Activated CD4-positive, alpha-beta T cell treated with anti-CD3 and anti-CD28 coated beads for 4 hours (primary cell): ENCODE data around the gene MAN2A2.
"Not testable (repeated sequence)": the region's sequence is repeated elsewhere in the genome, so short reads cannot be mapped to it uniquely, and the experiment has no call there.

ENCODE experiments used
- DNase-seq, 2 donors: peaks; one replicate each; pipeline ENCODE4 v3.0.0-alpha.2; 2020

The MAN2A2 gene

DNA sequence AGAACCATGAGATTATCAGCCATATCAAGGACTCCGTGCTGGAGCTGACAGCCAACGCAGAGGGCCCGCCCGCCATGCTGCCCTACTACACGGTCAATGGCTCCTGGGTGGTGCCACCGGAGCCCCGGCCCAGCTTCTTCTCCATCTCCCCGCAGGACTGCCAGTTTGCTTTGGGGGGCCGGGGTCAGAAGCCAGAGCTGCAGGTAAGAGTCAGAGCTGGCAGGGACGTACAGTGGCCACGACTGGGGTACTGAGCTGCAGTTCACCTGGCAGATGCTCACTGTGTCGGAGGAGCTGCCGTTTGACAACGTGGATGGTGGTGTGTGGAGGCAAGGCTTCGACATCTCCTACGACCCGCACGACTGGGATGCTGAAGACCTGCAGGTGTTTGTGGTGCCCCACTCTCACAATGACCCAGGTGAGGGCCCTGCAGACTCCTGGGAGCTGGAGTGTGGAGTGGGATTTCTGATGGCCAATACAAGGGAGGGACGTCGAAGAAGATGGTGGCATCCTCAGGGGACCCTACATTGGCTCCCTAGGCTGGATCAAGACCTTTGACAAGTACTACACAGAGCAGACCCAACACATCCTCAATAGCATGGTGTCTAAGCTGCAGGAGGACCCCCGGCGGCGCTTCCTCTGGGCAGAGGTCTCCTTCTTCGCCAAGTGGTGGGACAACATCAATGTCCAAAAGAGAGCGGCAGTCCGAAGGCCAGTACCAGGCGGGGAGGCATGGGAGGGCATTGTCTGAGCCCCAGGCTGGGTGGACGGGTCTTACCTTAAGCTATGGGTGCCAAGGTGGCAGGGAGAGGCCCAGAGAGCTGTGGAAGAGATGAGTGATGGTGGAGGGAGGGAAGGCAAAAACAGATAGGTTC, 2.4 kb downstream of the MAN2A2 start:
- DNase-seq: no peak

GRCh38 chr15:90906181-90906849, 3.2 kb downstream of the MAN2A2 start:
- no peak for DNase-seq

DNA sequence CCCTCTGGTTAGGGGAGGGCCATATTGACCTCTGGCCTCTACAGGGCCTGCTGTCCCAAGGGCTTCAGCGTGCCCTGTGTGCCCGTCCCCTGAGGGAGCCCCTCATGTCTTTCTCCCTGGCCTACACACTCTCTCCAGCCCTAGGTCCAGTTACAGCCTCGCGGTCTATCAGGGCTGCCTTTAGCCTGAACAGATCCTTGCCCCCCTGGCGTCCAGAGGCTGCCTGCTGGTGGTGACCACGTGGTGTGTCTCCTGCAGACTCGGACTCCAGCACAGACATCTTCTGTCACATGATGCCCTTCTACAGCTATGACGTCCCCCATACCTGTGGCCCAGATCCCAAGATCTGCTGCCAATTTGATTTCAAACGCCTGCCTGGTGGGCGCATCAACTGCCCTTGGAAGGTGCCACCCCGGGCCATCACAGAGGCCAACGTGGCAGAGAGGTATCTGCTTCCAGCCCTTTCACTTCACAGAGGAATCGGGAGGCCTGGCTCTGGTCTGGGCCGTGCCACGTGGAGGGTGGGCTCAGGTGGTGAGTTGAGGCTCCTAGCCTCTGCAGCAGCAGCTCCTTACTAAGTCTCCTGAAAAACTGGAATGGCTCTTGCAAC, 4.1 kb downstream of the MAN2A2 start:
- DNase-seq: no peak

DNA sequence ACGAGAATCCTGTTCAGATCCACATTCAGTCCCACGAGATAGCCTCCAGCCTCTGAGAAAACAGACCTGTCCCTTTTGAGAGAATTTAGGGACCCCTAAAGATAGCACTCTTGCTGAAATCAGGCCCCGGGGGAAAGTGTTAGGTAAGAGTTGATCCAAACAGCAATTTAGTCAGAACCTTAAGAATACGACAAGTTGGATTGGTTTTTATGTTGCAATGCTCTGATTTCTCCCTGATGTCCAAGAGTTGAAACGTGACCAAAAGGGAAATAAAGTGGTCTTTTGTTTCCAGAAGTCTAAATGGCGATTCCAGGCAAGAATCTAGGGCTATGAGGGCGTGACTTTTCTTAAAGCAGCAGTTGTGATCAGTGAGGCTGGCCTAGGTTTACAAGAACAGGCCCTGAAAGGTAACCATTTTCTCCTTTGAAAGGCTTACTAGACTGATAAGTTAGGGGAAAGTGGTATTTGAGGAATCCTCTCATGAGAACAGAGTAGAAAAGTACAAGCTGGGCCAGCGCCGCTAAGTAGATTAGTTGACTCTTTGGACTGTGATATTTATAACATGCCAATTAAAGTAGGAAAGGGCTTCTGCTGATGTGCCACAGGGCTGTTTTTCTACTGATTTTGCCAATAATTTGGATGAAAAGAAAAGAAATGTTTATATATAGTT, 4.9 kb downstream of the MAN2A2 start:
- no peak for DNase-seq

GRCh38 chr15:90909449-90909848, 6.3 kb downstream of the MAN2A2 start:
- DNase-seq: not testable (repeated sequence)

- no peak for DNase-seq
These were observed 6.9 kb downstream of the MAN2A2 start for GRCh38 chr15:90909976-90910375.

DNA sequence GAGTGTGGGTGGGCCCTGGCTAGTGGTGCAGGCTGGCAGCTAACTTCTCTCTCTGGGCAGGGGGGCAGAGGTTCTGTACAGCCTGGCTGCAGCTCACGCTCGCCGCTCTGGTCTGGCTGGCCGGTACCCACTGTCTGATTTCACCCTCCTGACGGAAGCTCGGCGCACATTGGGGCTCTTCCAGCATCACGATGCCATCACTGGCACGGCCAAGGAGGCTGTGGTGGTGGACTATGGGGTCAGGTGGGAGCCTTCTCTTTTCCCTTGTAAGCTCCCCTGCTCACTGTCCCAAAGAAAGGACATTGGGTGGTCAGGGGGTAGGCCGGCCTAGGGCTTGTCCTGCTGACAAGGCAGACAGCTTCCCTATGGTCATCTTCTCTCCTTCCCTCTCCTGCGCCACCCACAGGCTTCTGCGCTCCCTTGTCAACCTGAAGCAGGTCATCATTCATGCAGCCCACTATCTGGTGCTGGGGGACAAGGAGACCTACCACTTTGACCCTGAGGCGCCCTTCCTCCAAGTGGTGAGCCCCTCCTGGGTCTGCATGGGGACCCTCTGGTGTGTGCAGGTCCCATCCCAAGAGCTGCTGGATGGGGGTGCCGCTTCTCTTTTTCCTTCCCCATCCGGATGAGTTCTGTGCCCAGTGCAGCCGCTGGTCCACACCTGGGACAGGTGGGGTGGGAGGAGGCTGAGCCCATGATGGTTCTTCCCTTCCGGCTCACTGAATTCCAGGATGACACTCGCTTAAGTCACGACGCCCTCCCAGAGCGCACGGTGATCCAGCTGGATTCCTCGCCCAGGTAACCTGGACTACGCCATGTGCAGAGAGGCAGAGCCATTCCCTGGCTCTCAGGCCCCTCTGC, 7.6 kb downstream of the MAN2A2 start:
- no peak for DNase-seq

GRCh38 chr15:90911302-90911623, 8.2 kb downstream of the MAN2A2 start:
- no peak for DNase-seq

GRCh38 chr15:90911906-90912769, 9.0 kb downstream of the MAN2A2 start:
- no peak for DNase-seq

DNA sequence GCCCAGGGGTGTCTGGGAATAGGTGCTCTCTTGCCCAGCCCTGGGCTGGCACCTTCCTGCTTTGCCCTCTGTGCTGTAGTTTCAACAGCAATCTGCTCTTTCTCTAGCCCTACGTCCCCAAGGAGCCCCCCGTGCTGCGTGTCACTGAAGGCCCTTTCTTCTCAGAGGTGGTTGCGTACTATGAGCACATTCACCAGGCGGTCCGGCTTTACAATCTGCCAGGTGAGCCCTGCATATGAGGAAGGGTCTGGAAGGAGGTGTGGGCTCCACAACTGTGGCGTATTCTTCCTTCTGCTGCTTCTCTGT, 9.6 kb downstream of the MAN2A2 start:
- DNase-seq: no peak

- no peak for DNase-seq
These were observed 10.4 kb downstream of the MAN2A2 start for GRCh38 chr15:90913398-90913944.

GRCh38 chr15:90914305-90915080, 11.4 kb downstream of the MAN2A2 start:
- no peak for DNase-seq

- no peak for DNase-seq
These were observed 12.2 kb downstream of the MAN2A2 start for GRCh38 chr15:90915216-90915807.

GRCh38 chr15:90915808-90916440, 12.8 kb downstream of the MAN2A2 start:
- DNase-seq: no peak

DNA sequence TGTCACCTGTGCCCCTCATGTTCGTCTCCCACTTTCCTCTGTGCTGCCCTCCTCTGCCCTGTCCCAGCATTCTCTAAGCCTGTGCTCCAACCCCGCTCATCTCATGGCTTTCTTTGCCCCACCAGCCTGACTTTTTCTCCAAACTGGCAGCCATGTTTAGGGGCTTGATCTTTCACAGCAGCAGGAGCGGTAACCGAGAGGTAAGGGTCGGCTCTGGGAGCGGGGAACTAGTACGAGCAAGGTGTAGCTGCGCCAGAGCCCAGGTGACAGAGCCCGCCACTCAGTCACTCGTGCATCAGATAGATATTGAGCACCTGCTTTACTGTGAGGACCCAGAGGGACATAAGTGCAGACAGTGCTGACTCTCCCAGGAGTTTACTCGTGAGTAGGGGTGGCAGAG, 13.4 kb downstream of the MAN2A2 start:
- DNase-seq: no peak

DNA sequence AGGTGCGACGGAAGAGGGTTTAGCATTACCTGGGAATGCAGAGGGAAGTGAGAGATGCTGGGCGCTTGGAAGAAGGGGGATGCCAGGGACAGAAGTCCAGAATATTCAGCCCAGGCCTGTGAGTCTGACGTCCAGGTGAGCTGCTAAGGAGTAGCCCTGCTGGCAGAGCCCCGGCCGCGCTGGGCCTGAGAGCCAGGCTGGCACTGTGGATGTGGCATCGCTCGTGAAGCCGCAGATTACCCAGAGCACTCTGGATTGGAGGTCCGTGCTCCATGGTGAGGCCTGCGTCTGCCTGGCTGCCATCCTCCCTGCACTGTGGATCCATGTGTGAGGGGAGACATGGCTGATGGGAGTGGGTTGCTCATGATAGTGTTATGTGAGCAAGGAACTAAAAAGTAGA, 14.5 kb downstream of the MAN2A2 start:
- DNase-seq: no peak

DNA sequence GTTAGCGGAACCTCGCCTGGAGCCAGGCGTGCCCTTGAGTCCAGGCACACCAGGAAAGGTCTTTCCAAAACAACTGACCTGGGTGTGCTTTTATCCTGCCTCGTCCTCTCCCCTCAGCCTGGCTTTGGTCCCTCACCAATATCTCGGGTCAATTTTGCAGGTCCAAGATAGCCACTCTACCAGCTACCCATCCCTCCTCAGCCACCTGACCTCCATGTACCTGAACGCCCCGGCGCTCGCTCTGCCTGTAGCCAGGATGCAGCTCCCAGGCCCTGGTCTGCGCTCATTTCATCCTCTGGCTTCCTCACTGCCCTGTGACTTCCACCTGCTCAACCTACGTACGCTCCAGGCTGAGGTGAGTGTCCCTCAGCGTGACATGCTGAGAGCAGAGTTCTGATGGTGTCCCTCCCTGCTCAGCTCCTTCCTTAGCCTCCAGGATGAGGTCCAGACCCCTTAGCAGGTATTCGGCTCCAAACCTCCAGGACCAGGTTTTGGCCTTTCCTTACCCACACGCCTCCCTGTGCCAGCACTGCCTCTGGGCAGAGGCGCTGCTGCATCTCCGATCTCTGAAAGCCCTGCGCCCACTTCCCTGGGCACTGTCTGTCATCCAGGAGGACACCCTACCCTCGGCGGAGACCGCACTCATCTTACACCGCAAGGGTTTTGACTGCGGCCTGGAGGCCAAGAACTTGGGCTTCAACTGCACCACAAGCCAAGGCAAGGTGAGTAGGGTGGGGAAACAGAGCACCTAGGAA, 15.1 kb downstream of the MAN2A2 start:
- no peak for DNase-seq

- DNase-seq: no peak
These were observed 15.7 kb downstream of the MAN2A2 start for GRCh38 chr15:90918835-90919234.

DNA sequence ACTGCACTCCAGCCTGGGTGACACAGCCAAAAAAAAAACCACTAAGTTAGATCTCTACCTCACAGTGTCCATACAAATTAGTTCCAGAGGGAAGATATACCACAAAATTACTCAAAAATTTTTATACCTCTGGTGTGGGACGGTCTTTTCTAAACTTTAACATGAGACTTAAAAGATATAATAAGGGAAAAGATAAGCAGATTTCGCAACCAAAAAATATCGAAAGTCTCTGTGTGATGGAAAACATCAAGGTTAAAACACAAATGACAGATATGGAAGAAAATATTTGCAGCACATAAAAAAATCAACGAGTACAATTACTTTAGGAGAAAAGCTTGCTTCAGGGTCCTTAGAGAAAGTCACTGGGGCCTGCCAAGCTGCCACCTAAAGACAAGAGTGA, 18.8 kb downstream of the MAN2A2 start:
- DNase-seq: no peak
